ENCODE data around the gene BPIFB6.
"Not testable (repeated sequence)": the region's sequence is repeated elsewhere in the genome, so short reads cannot be mapped to it uniquely, and the experiment has no call there.

The BPIFB6 gene

DNA sequence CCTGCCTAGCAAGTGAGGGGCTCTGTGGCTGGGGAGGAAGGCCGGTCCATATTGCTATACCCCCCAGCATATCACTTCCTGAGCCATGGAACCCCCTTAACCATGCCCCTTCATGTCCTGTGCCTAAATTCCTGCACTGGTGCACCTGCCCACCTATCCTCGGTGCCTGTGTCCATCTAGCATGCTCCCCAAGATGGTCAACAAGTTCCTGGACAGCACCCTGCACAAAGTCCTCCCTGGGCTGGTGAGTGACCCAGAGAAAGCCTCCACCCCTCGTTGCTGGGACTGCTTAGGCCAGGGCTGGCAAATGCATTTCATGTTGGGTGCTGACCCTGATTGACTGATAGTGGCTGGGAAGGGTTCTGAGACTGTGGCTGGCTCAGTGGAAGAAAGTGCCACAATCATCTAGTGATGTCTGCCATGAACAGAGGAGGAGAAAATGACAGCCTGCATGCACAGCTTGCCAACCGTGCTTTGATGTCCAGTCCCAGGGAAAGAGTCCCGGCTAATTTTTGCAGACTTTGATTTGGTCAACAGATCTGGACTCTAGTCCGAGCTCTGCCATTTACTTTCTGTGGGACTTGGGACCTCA is 3.5 kb downstream of the BPIFB6 start:
- no peak overlapping the region for H3K4me3 ChIP-seq (ENCODE audit: low read depth, low read length)
- TF ChIP-seq, protein P1, sequence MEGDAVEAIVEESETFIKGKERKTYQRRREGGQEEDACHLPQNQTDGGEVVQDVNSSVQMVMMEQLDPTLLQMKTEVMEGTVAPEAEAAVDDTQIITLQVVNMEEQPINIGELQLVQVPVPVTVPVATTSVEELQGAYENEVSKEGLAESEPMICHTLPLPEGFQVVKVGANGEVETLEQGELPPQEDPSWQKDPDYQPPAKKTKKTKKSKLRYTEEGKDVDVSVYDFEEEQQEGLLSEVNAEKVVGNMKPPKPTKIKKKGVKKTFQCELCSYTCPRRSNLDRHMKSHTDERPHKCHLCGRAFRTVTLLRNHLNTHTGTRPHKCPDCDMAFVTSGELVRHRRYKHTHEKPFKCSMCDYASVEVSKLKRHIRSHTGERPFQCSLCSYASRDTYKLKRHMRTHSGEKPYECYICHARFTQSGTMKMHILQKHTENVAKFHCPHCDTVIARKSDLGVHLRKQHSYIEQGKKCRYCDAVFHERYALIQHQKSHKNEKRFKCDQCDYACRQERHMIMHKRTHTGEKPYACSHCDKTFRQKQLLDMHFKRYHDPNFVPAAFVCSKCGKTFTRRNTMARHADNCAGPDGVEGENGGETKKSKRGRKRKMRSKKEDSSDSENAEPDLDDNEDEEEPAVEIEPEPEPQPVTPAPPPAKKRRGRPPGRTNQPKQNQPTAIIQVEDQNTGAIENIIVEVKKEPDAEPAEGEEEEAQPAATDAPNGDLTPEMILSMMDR (IDR thresholded peaks at IDR 0.05; ENCODE audit: low read depth, low read length, missing control alignments), result no peak
- in situ Hi-C loops (cut with HindIII; ENCODE audit: low sequenced_read_pairs), result no loop called here
- no peak for DNase-seq (ENCODE audit: low read depth)

- TF ChIP-seq, protein P1 (IDR thresholded peaks at IDR 0.05; ENCODE audit: low read depth, low read length, missing control alignments), result no peak
- no peak overlapping the region for H3K4me3 ChIP-seq (ENCODE audit: low read depth, low read length)
- no peak for DNase-seq (ENCODE audit: low read depth)
- in situ Hi-C loops (cut with HindIII; ENCODE audit: low sequenced_read_pairs), result no loop called here
Observed at GRCh38 chr20:33037456-33037855, 6.0 kb downstream of the BPIFB6 start.

DNA sequence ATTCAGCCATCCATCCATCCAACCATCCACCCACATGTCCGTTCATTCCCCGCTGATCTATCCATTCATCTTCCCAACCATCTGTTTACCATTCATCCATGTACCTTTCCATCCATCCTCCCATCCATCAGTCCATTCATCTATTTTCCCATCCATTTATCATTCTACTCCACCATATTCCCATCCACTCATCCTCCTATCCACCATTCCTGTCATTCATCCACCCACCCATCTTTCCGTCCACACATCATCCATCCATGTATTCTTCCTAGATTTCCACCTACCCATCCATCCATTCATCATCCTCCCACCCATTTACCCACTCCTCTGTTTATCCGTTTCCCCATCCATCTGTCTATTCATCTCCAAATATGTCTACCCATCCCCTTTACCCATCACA is 6.8 kb downstream of the BPIFB6 start:
- in situ Hi-C loops (cut with HindIII; ENCODE audit: low sequenced_read_pairs), result no loop called here
- TF ChIP-seq, protein P1 (IDR thresholded peaks at IDR 0.05; ENCODE audit: low read depth, low read length, missing control alignments), result no peak
- no peak for DNase-seq (ENCODE audit: low read depth)
- H3K4me3 ChIP-seq (ENCODE audit: low read depth, low read length), result no peak overlapping the region

DNA sequence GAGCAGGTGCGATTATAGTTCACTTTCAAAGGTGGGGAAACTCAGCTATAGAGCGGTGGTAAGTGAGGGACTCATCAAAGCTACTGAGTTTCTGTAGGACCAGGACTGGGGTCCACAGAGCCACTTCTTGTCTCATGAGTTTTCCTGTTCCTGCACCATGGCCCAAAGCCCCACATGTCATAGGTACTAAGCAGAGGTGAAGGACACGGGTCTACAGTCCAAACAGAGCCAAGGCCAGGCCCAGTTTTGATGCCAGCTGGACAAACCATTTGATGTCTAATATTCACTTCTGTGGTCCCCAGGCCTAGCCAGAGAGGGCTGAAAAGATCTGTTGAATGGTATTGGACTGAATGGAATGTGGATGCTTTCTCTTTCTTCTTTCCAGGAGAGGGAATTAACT is 11.0 kb downstream of the BPIFB6 start:
- no peak overlapping the region for H3K4me3 ChIP-seq (ENCODE audit: low read depth, low read length)
- TF ChIP-seq, protein P1 (IDR thresholded peaks at IDR 0.05; ENCODE audit: low read depth, low read length, missing control alignments), result no peak
- DNase-seq (ENCODE audit: low read depth), result no peak
- in situ Hi-C loops (cut with HindIII; ENCODE audit: low sequenced_read_pairs), result no loop called here

DNA sequence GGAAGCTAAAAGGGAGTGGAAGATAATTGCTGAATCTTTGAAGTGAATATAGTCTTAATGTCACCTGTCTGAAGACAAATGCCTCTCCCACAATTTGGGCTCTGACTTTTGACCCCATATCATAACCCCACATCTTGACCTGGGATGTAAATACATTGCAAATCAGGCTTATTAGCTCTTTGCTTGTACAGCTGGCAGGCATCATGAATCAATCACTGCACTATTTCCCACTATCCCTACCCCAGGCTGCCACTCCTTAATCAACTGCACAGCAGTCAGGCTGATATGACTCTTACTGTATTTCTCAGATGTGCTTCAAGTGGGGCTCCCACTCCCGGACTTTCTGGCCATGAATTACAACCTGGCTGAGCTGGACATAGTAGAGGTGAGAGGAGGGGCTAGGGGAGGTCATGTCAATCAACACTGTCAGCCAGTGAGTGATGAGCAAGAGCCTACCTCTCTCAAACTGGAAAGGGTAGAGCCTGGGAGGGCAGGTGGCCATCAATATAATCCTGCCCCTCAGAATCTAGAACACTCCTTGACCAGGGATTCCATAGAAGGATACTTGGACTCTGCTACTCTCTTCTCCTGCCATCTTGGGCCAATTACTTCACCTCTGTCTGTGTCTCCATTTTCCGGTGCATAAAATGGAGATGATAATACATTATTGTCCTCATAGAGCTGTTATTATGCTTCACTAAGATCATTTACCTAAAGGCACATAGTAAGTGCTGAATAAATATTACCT is 11.7 kb downstream of the BPIFB6 start:
- no peak for DNase-seq (ENCODE audit: low read depth)
- no peak overlapping the region for H3K4me3 ChIP-seq (ENCODE audit: low read depth, low read length)
- TF ChIP-seq, protein P1 (IDR thresholded peaks at IDR 0.05; ENCODE audit: low read depth, low read length, missing control alignments), result no peak
- in situ Hi-C loops (cut with HindIII; ENCODE audit: low sequenced_read_pairs), result no loop called here

DNA sequence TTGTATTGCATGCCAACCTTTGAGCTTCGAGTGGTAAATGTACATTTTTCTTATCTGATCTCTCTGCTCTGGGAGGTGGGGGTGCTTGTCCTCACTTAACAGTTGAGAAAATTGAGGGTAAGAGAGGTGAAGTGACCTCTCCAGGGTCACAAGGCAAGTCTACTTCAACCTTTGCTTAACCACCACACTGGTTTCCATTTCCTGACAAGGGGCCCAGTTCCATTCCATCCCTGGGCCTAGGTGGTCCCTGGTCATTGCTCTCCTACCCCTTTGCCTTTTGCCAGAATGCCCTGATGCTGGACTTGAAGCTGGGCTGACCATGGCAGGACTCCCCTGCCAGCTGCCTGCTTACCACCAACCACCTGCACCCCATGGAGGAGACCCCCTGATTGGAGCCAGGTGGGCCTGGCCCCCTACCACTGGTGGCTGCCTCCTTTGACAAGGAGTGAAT is 12.3 kb downstream of the BPIFB6 start:
- in situ Hi-C loops (cut with HindIII; ENCODE audit: low sequenced_read_pairs), result no loop called here
- DNase-seq (ENCODE audit: low read depth), result no peak
- no peak overlapping the region for H3K4me3 ChIP-seq (ENCODE audit: low read depth, low read length)
- TF ChIP-seq, protein P1 (IDR thresholded peaks at IDR 0.05; ENCODE audit: low read depth, low read length, missing control alignments), result no peak

DNA sequence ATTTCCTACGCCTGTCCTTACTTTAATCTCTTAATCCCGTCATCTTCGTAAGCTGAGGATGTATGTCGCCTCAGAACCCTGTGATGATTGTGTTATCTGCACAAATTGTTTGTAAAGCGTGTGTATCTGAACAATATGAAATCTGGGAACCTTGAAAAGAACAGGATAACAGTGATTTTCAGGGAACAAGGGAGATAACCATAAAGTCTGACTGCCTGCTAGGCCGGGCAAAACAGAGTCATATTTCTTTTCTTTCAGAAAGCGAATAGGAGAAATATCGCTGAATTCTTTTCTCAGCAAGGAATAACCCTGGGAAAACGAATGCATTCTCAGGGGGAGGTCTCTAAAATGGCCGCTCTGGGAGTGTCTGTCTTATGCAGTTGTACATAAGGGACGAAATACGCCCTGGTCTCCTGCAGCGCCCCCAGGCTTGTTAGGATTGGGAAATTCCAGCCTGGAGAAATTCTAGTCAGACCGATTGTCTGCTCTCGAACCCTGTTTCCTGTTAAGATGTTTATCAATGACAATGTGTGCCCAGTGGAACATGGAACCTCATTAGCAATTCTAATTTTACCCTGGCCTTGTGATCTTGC is 13.8 kb downstream of the BPIFB6 start:
- in situ Hi-C loops (cut with HindIII; ENCODE audit: low sequenced_read_pairs); H3K4me3 ChIP-seq (ENCODE audit: low read depth, low read length); DNase-seq (ENCODE audit: low read depth): not testable (repeated sequence)
